ENCODE results near the gene CYP8B1. TPM values are rescaled to one million over a fixed set of nuclear protein-coding genes. Genes with fewer than 3 reads are reported as not detected.

The CYP8B1 gene
- total RNA-seq, 1 experiment from 2014 or later: 0.12 TPM

- H2AFZ ChIP-seq (ENCODE audit: low read depth, low read length, poor library complexity, severe bottlenecking): no peak overlapping the region
- BruUV-seq (replicated peaks): no TSS peak
- H3K9ac ChIP-seq (ENCODE audit: low read length): no peak overlapping the region
- no peak overlapping the region for H3K27ac ChIP-seq (ENCODE audit: low read depth, low read length)
- DNase-seq (ENCODE audit: low read depth, low spot score): no peak
- no peak overlapping the region for H3K4me3 ChIP-seq (replicated peaks in 1 of 2; ENCODE audit: low read depth in 1 of 2, low read length in 2 of 2)
- no peak for ATAC-seq
- no peaks in the 10 kb centered on the region for H4K20me1 ChIP-seq (ENCODE audit: insufficient read depth)
- CTCF ChIA-PET: no interaction called here
- no peaks in the 10 kb centered on the region for H3K36me3 ChIP-seq (ENCODE audit: control insufficient read depth in 1 of 2, insufficient read depth in 2 of 2, low read length in 2 of 2)
- POLR2A ChIA-PET: no interaction called here
- H3K9me3 ChIP-seq (ENCODE audit: control insufficient read depth in 1 of 2, insufficient read depth in 1 of 2, low read depth in 1 of 2, low read length in 2 of 2): no peaks in the 10 kb centered on the region
- RAD21 ChIA-PET (ENCODE audit: low non-redundant PET in 1 of 2, low total read pairs in 2 of 2, uncharacterized antibody in 2 of 2, unreplicated experiment in 2 of 2): no interaction called here
- H3K9me2 ChIP-seq (ENCODE audit: insufficient read depth): no peaks in the 10 kb centered on the region
- intact Hi-C loops (cut with micrococcal nuclease): loop anchor here (10.0 kb wide), 1 partner anchor 392 kb away; no protein-coding TSS in a partner anchor
- no peaks in the 10 kb centered on the region for H3K27me3 ChIP-seq (ENCODE audit: insufficient read depth, low read length)
- TF ChIP-seq CTCF (IDR thresholded peaks at IDR 0.05 in 2 of 3, conservative IDR thresholded peaks at IDR 0.05 in 1 of 3; ENCODE audit: borderline replicate concordance in 1 of 3, insufficient read depth in 1 of 3, low read depth in 2 of 3, low read length in 2 of 3) (peak in 2 of 3 experiments; percentile 16 to 24; a peak in 3 of 6 replicates), ZFX (IDR thresholded peaks at IDR 0.05) (no peak)
- H3K4me2 ChIP-seq (ENCODE audit: low read length): no peak overlapping the region
- H3K79me2 ChIP-seq (ENCODE audit: insufficient read depth, low read length): no peaks in the 10 kb centered on the region
- H3K4me1 ChIP-seq (ENCODE audit: control insufficient read depth in 1 of 2, insufficient read depth in 2 of 2, low read length in 2 of 2): peaks cover 0 to 3% of the 10 kb centered on the region in 2 experiments; a peak in 1 of 4 replicates
Observed at GRCh38 chr3:42836150-42837123, 39.2 kb downstream of the CYP8B1 start.

- ChIA-PET CTCF (interaction anchor here (1.0 to 2.0 kb wide), 11 partner anchors 9 to 602 kb away, joined by 3 to 25 read pairs (median 7); partner anchors contain the start of gene HIGD1A), RAD21 (ENCODE audit: low non-redundant PET in 1 of 2, low total read pairs in 2 of 2, uncharacterized antibody in 2 of 2, unreplicated experiment in 2 of 2) (no interaction called here), POLR2A (interaction anchor here (0.6 kb wide), 2 partner anchors 11 to 28 kb away, joined by 3 read pairs; no protein-coding TSS in a partner anchor)
- peaks cover 3 to 29% of the 10 kb centered on the region in 2 experiments for H3K4me1 ChIP-seq (ENCODE audit: control insufficient read depth in 1 of 2, insufficient read depth in 2 of 2, low read length in 2 of 2)
- no peaks in the 10 kb centered on the region for H4K20me1 ChIP-seq (ENCODE audit: insufficient read depth)
- H3K27ac ChIP-seq (ENCODE audit: low read depth, low read length): no peak overlapping the region
- no peaks in the 10 kb centered on the region for H3K9me2 ChIP-seq (ENCODE audit: insufficient read depth)
- peak overlapping the region; percentile 93 for H2AFZ ChIP-seq (ENCODE audit: low read depth, low read length, poor library complexity, severe bottlenecking)
- no peaks in the 10 kb centered on the region for H3K36me3 ChIP-seq (ENCODE audit: control insufficient read depth in 1 of 2, insufficient read depth in 2 of 2, low read length in 2 of 2)
- intact Hi-C loops (cut with micrococcal nuclease): loop anchor here (1.0 to 10.0 kb wide), 5 partner anchors 50 to 601 kb away; no protein-coding TSS in a partner anchor
- no peaks in the 10 kb centered on the region for H3K79me2 ChIP-seq (ENCODE audit: insufficient read depth, low read length)
- ATAC-seq: peak; percentile 86
- TF ChIP-seq CBX3 (IDR thresholded peaks at IDR 0.05; ENCODE audit: low read depth): peak; percentile 79
- TF ChIP-seq RAD21 (IDR thresholded peaks at IDR 0.05; ENCODE audit: low read depth): peak; percentile 71
- no peak for TF ChIP-seq ZFX (IDR thresholded peaks at IDR 0.05)
- TF ChIP-seq CTCF (IDR thresholded peaks at IDR 0.05 in 2 of 3, conservative IDR thresholded peaks at IDR 0.05 in 1 of 3; ENCODE audit: borderline replicate concordance in 1 of 3, insufficient read depth in 1 of 3, low read depth in 2 of 3, low read length in 2 of 3): peak; percentile 76 to 90 (median 84); a peak in 5 of 6 replicates
- no peaks in the 10 kb centered on the region for H3K27me3 ChIP-seq (ENCODE audit: insufficient read depth, low read length)
- BruUV-seq (replicated peaks): no TSS peak
- no peak overlapping the region for H3K9ac ChIP-seq (ENCODE audit: low read length)
- no peak overlapping the region for H3K4me3 ChIP-seq (replicated peaks in 1 of 2; ENCODE audit: low read depth in 1 of 2, low read length in 2 of 2)
- no peaks in the 10 kb centered on the region for H3K9me3 ChIP-seq (ENCODE audit: control insufficient read depth in 1 of 2, insufficient read depth in 1 of 2, low read depth in 1 of 2, low read length in 2 of 2)
- DNase-seq (ENCODE audit: low read depth, low spot score): peak; percentile 65
- H3K4me2 ChIP-seq (ENCODE audit: low read length): peak overlapping the region; percentile 42
Observed at GRCh38 chr3:42831321-42831713, 44.4 kb downstream of the CYP8B1 start.

All from HCT116 (cell line).